Fibroblast of the aortic adventitia (primary cell): Measurements from ENCODE around the gene ESYT2. TPM values are rescaled to one million over a fixed set of nuclear protein-coding genes. Genes with fewer than 3 reads are reported as not detected.

Experiments
- DNase-seq: peaks from one replicate; pipeline ENCODE4 v3.0.0-alpha.2; 2010; ENCODE audit warnings: low read depth
- H3K4me3 ChIP-seq: 2 replicates; pipeline ENCODE4 v1.5.1; 2011; ENCODE audit warnings: low read depth, mild to moderate bottlenecking, control low read depth, low read length, moderate library complexity
- CTCF ChIP-seq: IDR thresholded peaks from 2 replicates; pipeline ENCODE4 v1.5.1; 2011; ENCODE audit warnings: mild to moderate bottlenecking, low read length, control low read depth, inconsistent platforms; ENCODE audit not compliant: insufficient read depth
- total RNA-seq: library from RNA; depleted of rRNA; stranded (reverse); fragments of >200 nt; gene quantifications from 2 replicates; pipeline ENCODE4 v1.2.3, GENCODE V29; 2012; ENCODE audit warnings: low replicate concordance

The ESYT2 gene
- total RNA-seq, 1 donor, result 105 TPM

GRCh38 chr7:158723266-158723665 is 106.0 kb downstream of the ESYT2 start:
- TF ChIP-seq CTCF, result no peak
- H3K4me3 ChIP-seq, result no peak overlapping the region
- DNase-seq, result no peak

- H3K4me3 ChIP-seq, result no peak overlapping the region
- no peak for TF ChIP-seq CTCF
- no peak for DNase-seq
These were observed 106.6 kb downstream of the ESYT2 start for GRCh38 chr7:158722574-158723237.

GRCh38 chr7:158720112-158720511 is 109.2 kb downstream of the ESYT2 start:
- DNase-seq, result no peak
- no peak for TF ChIP-seq CTCF
- H3K4me3 ChIP-seq, result no peak overlapping the region

GRCh38 chr7:158716802-158717201 is 112.5 kb downstream of the ESYT2 start:
- no peak for TF ChIP-seq CTCF
- H3K4me3 ChIP-seq, result no peak overlapping the region
- DNase-seq, result no peak

GRCh38 chr7:158710651-158711102 is 118.6 kb downstream of the ESYT2 start:
- H3K4me3 ChIP-seq, result no peak overlapping the region
- no peak for TF ChIP-seq CTCF
- DNase-seq, result peak; percentile 95

- no peak overlapping the region for H3K4me3 ChIP-seq
- DNase-seq, result peak; percentile 49
- no peak for TF ChIP-seq CTCF
These were observed 121.7 kb downstream of the ESYT2 start for GRCh38 chr7:158707610-158708009.
